Nephron progenitor cell (in vitro differentiated cells): ENCODE results near the gene EFCAB7.

ENCODE experiments used
- DNase-seq: peaks from one replicate; pipeline ENCODE4 v3.0.0; 2021
- H3K27ac Mint-ChIP-seq: 2 replicates; pipeline ENCODE4 v1.8.0; 2021; ENCODE audit warnings: mild to moderate bottlenecking, moderate library complexity, mixed read lengths
- H3K27me3 Mint-ChIP-seq: 2 replicates; pipeline ENCODE4 v1.8.0; 2021; ENCODE audit warnings: mild to moderate bottlenecking, low read depth, mixed read lengths; ENCODE audit not compliant: poor library complexity
- H3K36me3 Mint-ChIP-seq: 2 replicates; pipeline ENCODE4 v1.8.0; 2021; ENCODE audit warnings: low read depth, mixed read lengths
- H3K4me1 Mint-ChIP-seq: 2 replicates; pipeline ENCODE4 v1.8.0; 2021; ENCODE audit warnings: mixed read lengths
- H3K4me3 Mint-ChIP-seq: 2 replicates; pipeline ENCODE4 v1.8.0; 2021; ENCODE audit warnings: mild to moderate bottlenecking, moderate library complexity, mixed read lengths
- H3K9me3 Mint-ChIP-seq: 2 replicates; pipeline ENCODE4 v1.8.0; 2021; ENCODE audit warnings: mild to moderate bottlenecking, moderate library complexity, mixed read lengths
- CTCF ChIP-seq: fragments of 200-600 bp; sonication (generic); IDR thresholded peaks from 2 replicates; pipeline ENCODE4 v1.5.0; 2021; ENCODE audit warnings: antibody characterized with exemption

EFCAB7 gene

GRCh38 chr1:63497577-63497976, 25.7 kb upstream of the EFCAB7 start:
- Mint-ChIP-seq H3K4me3 (no peak overlapping the region), H3K36me3 (peaks cover 47% of the 10 kb centered on the region), H3K27ac (no peak overlapping the region), H3K9me3 (peaks cover 6% of the 10 kb centered on the region), H3K4me1 (no peaks in the 10 kb centered on the region), H3K27me3 (no peaks in the 10 kb centered on the region)
- TF ChIP-seq CTCF = no peak
- DNase-seq = no peak

GRCh38 chr1:63498106-63498505, 25.2 kb upstream of the EFCAB7 start:
- no peaks in the 10 kb centered on the region for H3K27me3 Mint-ChIP-seq
- H3K36me3 Mint-ChIP-seq = peaks cover 47% of the 10 kb centered on the region
- peaks cover 6% of the 10 kb centered on the region for H3K9me3 Mint-ChIP-seq
- no peaks in the 10 kb centered on the region for H3K4me1 Mint-ChIP-seq
- TF ChIP-seq CTCF = no peak
- no peak overlapping the region for H3K4me3 Mint-ChIP-seq
- H3K27ac Mint-ChIP-seq = no peak overlapping the region
- DNase-seq = no peak

- DNase-seq = no peak
- peaks cover 68% of the 10 kb centered on the region for H3K36me3 Mint-ChIP-seq
- H3K27ac Mint-ChIP-seq = no peak overlapping the region
- H3K27me3 Mint-ChIP-seq = no peaks in the 10 kb centered on the region
- H3K4me1 Mint-ChIP-seq = no peaks in the 10 kb centered on the region
- H3K9me3 Mint-ChIP-seq = peaks cover 24% of the 10 kb centered on the region
- TF ChIP-seq CTCF = no peak
- no peak overlapping the region for H3K4me3 Mint-ChIP-seq
Observed at GRCh38 chr1:63501256-63501655, 22.1 kb upstream of the EFCAB7 start.

- no peak for TF ChIP-seq CTCF
- H3K27ac Mint-ChIP-seq = no peak overlapping the region
- H3K27me3 Mint-ChIP-seq = no peaks in the 10 kb centered on the region
Observed at GRCh38 chr1:63506782-63507181, 16.5 kb upstream of the EFCAB7 start.

GRCh38 chr1:63509718-63510117, 13.6 kb upstream of the EFCAB7 start:
- Mint-ChIP-seq H3K27me3 (no peaks in the 10 kb centered on the region), H3K4me3 (no peak overlapping the region), H3K4me1 (no peaks in the 10 kb centered on the region), H3K9me3 (peaks cover 36% of the 10 kb centered on the region), H3K27ac (no peak overlapping the region), H3K36me3 (peaks cover 68% of the 10 kb centered on the region)
- DNase-seq = no peak
- TF ChIP-seq CTCF = no peak

More at GRCh38 chr1:63506782-63507181, 16.5 kb upstream of the EFCAB7 start:
- no peak for DNase-seq
- peaks cover 24% of the 10 kb centered on the region for H3K9me3 Mint-ChIP-seq
- H3K4me1 Mint-ChIP-seq = no peaks in the 10 kb centered on the region
- H3K4me3 Mint-ChIP-seq = no peak overlapping the region
- peaks cover 57% of the 10 kb centered on the region for H3K36me3 Mint-ChIP-seq

- H3K9me3 Mint-ChIP-seq = peaks cover 33% of the 10 kb centered on the region
- no peaks in the 10 kb centered on the region for H3K4me1 Mint-ChIP-seq
- H3K27ac Mint-ChIP-seq = no peak overlapping the region
- no peak for TF ChIP-seq CTCF
- peaks cover 65% of the 10 kb centered on the region for H3K36me3 Mint-ChIP-seq
- DNase-seq = no peak
- H3K4me3 Mint-ChIP-seq = no peak overlapping the region
- H3K27me3 Mint-ChIP-seq = no peaks in the 10 kb centered on the region
Observed at GRCh38 chr1:63512584-63512983, 10.7 kb upstream of the EFCAB7 start.
